GM19328 (cell line): ENCODE measurements around the gene TP63.
"Not testable (repeated sequence)": the region's sequence is repeated elsewhere in the genome, so short reads cannot be mapped to it uniquely, and the experiment has no call there.

ENCODE experiments used
- ATAC-seq: cut with Tn5 transposase; IDR thresholded peaks from one replicate; pipeline ENCODE4 v1.9.1; 2021; ENCODE audit warnings: mild to moderate bottlenecking, moderate library complexity; ENCODE audit not compliant: unreplicated experiment

TP63 gene

GRCh38 chr3:189720736-189721417 is 89.7 kb downstream of the TP63 start:
- ATAC-seq = no peak

GRCh38 chr3:189721873-189722665 is 90.9 kb downstream of the TP63 start:
- ATAC-seq = no peak

- ATAC-seq = no peak
These were observed 93.2 kb downstream of the TP63 start for GRCh38 chr3:189724356-189724755.

- no peak for ATAC-seq
These were observed 95.1 kb downstream of the TP63 start for GRCh38 chr3:189726277-189726676.

- ATAC-seq = no peak
These were observed 96.0 kb downstream of the TP63 start for GRCh38 chr3:189727158-189727557.

- no peak for ATAC-seq
These were observed 96.7 kb downstream of the TP63 start for GRCh38 chr3:189727898-189728297.

GRCh38 chr3:189728915-189729314 is 97.7 kb downstream of the TP63 start:
- no peak for ATAC-seq

GRCh38 chr3:189734061-189734460 is 102.9 kb downstream of the TP63 start:
- ATAC-seq = no peak

- ATAC-seq = no peak
These were observed 104.7 kb downstream of the TP63 start for GRCh38 chr3:189735913-189736312.

- ATAC-seq = no peak
These were observed 105.9 kb downstream of the TP63 start for GRCh38 chr3:189737071-189737470.

- ATAC-seq = no peak
These were observed 106.4 kb downstream of the TP63 start for GRCh38 chr3:189737619-189738018.

- no peak for ATAC-seq
These were observed 108.2 kb downstream of the TP63 start for GRCh38 chr3:189739378-189739777.

- ATAC-seq = no peak
These were observed 109.0 kb downstream of the TP63 start for GRCh38 chr3:189740156-189740555.

- no peak for ATAC-seq
These were observed 113.0 kb downstream of the TP63 start for GRCh38 chr3:189744235-189744634.

GRCh38 chr3:189745622-189746021 is 114.4 kb downstream of the TP63 start:
- ATAC-seq = no peak

- ATAC-seq = no peak
These were observed 116.9 kb downstream of the TP63 start for GRCh38 chr3:189748046-189748445.

GRCh38 chr3:189750972-189751371 is 119.8 kb downstream of the TP63 start:
- not testable (repeated sequence) for ATAC-seq

GRCh38 chr3:189754356-189754755 is 123.2 kb downstream of the TP63 start:
- ATAC-seq = no peak

GRCh38 chr3:189756582-189757078 is 125.4 kb downstream of the TP63 start:
- ATAC-seq = no peak

GRCh38 chr3:189758186-189758585 is 127.0 kb downstream of the TP63 start:
- ATAC-seq = no peak

- no peak for ATAC-seq
These were observed 135.2 kb downstream of the TP63 start for GRCh38 chr3:189766416-189766815.

- ATAC-seq = no peak
These were observed 140.8 kb downstream of the TP63 start for GRCh38 chr3:189771842-189772450.
